Measurements from ENCODE around the gene TAF6. TPM values are rescaled to one million over a fixed set of nuclear protein-coding genes. Genes with fewer than 3 reads are reported as not detected.

TAF6 gene
- total RNA-seq, 1 donor from 2014 or later: 39.4 TPM

DNA sequence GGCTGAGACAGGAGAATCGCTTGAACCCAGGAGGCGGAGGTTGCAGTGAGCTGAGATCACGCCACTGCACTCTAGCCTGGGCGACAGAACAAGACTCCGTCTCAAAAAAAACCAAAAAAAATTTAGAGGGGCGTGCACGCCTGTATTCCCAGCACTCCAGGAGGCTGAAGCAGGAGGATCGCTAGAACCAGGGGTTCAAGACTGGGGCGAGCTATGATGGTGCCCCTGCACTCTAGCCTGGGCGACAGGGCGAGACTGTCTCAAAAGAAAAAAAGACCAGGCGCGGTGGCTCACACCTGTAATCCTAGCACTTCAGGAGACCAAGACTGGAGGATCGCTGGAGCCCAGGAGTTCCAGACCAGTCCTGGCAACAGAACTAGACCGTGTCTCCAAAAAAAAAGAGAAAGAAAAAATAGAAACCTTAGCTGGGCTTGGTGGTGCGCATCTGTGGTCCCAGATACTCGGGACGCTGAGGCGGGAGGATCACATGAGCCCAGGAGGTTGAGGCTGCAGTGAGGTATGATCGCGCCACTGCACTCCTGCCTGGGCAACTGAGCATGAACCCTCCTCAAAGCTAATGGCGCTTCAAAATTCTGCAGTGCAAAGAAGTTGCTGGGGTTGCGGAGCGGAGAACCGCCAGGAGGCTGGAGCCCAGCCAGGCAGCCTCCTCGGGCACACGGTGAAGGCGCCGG is 7.2 kb upstream of the TAF6 start:
- Histone ChIP-seq H3K4me3 (peak overlapping the region; percentile 81), H3K4me1 (peaks cover 36% of the 10 kb centered on the region), H3K27me3 (ENCODE audit: low read depth) (no peaks in the 10 kb centered on the region), H3K9me3 (no peaks in the 10 kb centered on the region), H3K27ac (peak overlapping the region; percentile 90), H3K36me3 (no peaks in the 10 kb centered on the region)
- no peak for DNase-seq
- no peak for TF ChIP-seq CTCF (IDR thresholded peaks at IDR 0.05)
- peak in 1 of 2 donors; percentile 2 for ATAC-seq
- intact Hi-C loops (cut with DNase I): no loop called here

DNA sequence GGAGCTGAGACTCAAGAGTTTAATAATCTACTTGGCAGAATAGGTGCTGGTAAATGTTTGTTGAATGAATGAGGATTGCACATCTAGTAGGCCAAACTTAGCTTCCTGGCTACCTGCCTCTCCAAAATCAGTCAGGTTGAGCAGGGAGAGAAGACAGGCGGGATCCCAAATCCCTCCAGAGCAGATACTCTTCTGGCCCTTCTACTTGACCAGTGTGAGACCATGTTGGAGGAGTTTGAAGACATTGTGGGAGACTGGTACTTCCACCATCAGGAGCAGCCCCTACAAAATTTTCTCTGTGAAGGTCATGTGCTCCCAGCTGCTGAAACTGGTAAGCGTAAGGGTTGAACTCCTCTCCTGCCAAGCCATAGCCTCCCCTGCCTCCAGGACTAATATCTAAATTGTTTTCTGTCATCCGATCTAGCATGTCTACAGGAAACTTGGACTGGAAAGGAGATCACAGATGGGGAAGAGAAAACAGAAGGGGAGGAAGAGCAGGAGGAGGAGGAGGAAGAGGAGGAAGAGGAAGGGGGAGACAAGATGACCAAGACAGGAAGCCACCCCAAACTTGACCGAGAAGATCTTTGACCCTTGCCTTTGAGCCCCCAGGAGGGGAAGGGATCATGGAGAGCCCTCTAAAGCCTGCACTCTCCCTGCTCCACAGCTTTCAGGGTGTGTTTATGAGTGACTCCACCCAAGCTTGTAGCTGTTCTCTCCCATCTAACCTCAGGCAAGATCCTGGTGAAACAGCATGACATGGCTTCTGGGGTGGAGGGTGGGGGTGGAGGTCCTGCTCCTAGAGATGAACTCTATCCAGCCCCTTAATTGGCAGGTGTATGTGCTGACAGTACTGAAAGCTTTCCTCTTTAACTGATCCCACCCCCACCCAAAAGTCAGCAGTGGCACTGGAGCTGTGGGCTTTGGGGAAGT is 5.4 kb upstream of the TAF6 start:
- Histone ChIP-seq H3K36me3 (no peaks in the 10 kb centered on the region), H3K27me3 (ENCODE audit: low read depth) (no peaks in the 10 kb centered on the region), H3K4me1 (peaks cover 39% of the 10 kb centered on the region), H3K4me3 (no peak overlapping the region), H3K9me3 (no peaks in the 10 kb centered on the region), H3K27ac (no peak overlapping the region)
- intact Hi-C loops (cut with DNase I): no loop called here
- no peak for DNase-seq
- no peak for ATAC-seq
- TF ChIP-seq CTCF (IDR thresholded peaks at IDR 0.05): no peak

DNA sequence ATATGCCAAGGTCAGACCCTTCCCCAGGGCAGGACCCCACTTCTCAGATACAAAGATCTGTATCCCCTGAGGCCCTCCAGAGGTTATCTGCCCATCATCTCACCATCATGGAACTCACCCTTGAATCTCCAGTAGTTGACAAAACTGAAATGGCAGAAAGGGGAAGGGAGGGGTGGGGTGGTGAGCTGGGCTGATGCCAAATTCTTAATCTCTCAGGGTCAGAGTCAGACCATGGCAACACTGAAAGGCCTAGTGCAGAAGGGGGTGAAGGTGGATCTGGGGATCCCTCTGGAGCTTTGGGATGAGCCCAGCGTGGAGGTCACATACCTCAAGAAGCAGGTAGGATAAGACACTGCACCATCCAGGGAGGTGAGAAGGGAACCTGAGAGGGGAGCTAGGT is 3.4 kb upstream of the TAF6 start:
- Histone ChIP-seq H3K27me3 (ENCODE audit: low read depth) (no peaks in the 10 kb centered on the region), H3K4me1 (peaks cover 37% of the 10 kb centered on the region), H3K27ac (no peak overlapping the region), H3K4me3 (no peak overlapping the region), H3K36me3 (no peaks in the 10 kb centered on the region), H3K9me3 (no peaks in the 10 kb centered on the region)
- intact Hi-C loops (cut with DNase I): no loop called here
- TF ChIP-seq CTCF (IDR thresholded peaks at IDR 0.05): no peak
- DNase-seq (no peak), ATAC-seq (no peak)

DNA sequence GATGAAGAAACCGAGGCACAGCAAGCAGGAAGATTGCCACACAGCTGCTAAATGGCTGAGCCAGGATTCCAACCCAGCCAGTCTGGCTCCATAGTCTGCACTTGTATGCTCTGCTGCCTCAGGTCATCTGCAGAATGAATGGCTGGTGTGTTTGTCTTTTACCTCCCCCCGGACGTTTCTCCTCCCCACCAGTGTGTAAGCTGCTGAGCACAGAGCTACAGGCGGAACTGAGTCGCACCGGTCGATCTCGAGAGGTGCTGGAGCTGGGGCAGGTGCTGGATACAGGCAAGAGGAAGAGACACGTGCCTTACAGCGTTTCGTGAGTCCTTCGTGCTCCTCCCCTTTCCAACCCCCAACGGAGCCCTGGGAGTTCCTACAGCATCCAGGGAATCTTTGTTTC is 2.9 kb upstream of the TAF6 start:
- Histone ChIP-seq H3K27me3 (ENCODE audit: low read depth) (no peaks in the 10 kb centered on the region), H3K9me3 (no peaks in the 10 kb centered on the region), H3K36me3 (no peaks in the 10 kb centered on the region), H3K4me3 (no peak overlapping the region), H3K4me1 (peaks cover 37% of the 10 kb centered on the region), H3K27ac (no peak overlapping the region)
- no peak for TF ChIP-seq CTCF (IDR thresholded peaks at IDR 0.05)
- ATAC-seq (no peak), DNase-seq (no peak)
- intact Hi-C loops (cut with DNase I): no loop called here

DNA sequence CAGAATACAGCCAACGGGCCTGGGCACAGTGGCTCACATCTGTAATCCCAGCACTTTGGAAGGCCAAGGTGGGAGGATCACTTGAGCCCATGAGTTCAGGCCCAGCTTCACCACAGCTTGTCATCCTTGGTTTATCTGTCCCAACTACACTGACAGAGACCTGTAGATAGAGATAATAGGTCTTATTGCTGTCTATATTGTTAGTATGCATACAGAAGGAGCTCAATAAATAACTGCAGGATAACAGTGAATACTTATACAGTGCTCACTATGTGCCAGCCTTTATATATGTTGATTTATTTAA is 1.5 kb upstream of the TAF6 start:
- Histone ChIP-seq H3K27me3 (ENCODE audit: low read depth) (no peaks in the 10 kb centered on the region), H3K4me3 (peak overlapping the region; percentile 80), H3K27ac (peak overlapping the region; percentile 93), H3K36me3 (no peaks in the 10 kb centered on the region), H3K4me1 (peaks cover 30% of the 10 kb centered on the region), H3K9me3 (no peaks in the 10 kb centered on the region)
- intact Hi-C loops (cut with DNase I): no loop called here
- no peak for TF ChIP-seq CTCF (IDR thresholded peaks at IDR 0.05)
- DNase-seq (no peak), ATAC-seq (no peak)

All from lower lobe of right lung (tissue), 2 donors.